Activated naive CD4-positive, alpha-beta T cell treated with anti-CD3 and anti-CD28 coated beads, Interleukin-2, amount 50 U/mL, for 16 hours (primary cell): ENCODE measurements around the gene TBC1D22A.

Experiments
- DNase-seq: peaks from one replicate; pipeline ENCODE4 v3.0.0-alpha.2; 2020

TBC1D22A gene

GRCh38 chr22:46862418-46863324 is 100.2 kb downstream of the TBC1D22A start:
- DNase-seq: no peak

- no peak for DNase-seq
Measured at GRCh38 chr22:46863794-46864193, 101.3 kb downstream of the TBC1D22A start.

GRCh38 chr22:46864314-46865051 is 102.0 kb downstream of the TBC1D22A start:
- no peak for DNase-seq

GRCh38 chr22:46865052-46865434 is 102.6 kb downstream of the TBC1D22A start:
- DNase-seq: no peak

GRCh38 chr22:46865642-46866041 is 103.2 kb downstream of the TBC1D22A start:
- no peak for DNase-seq

- DNase-seq: no peak
Measured at GRCh38 chr22:46866591-46866990, 104.1 kb downstream of the TBC1D22A start.

GRCh38 chr22:46867106-46867505 is 104.7 kb downstream of the TBC1D22A start:
- no peak for DNase-seq

- DNase-seq: no peak
Measured at GRCh38 chr22:46869329-46869728, 106.9 kb downstream of the TBC1D22A start.

GRCh38 chr22:46869831-46870441 is 107.5 kb downstream of the TBC1D22A start:
- DNase-seq: no peak

GRCh38 chr22:46871826-46872225 is 109.4 kb downstream of the TBC1D22A start:
- no peak for DNase-seq

- no peak for DNase-seq
Measured at GRCh38 chr22:46875089-46875488, 112.6 kb downstream of the TBC1D22A start.

GRCh38 chr22:46876357-46876934 is 114.0 kb downstream of the TBC1D22A start:
- DNase-seq: no peak

GRCh38 chr22:46878191-46878948 is 115.9 kb downstream of the TBC1D22A start:
- DNase-seq: no peak

- DNase-seq: no peak
Measured at GRCh38 chr22:46879083-46879482, 116.6 kb downstream of the TBC1D22A start.

- no peak for DNase-seq
Measured at GRCh38 chr22:46881373-46882118, 119.1 kb downstream of the TBC1D22A start.

- DNase-seq: no peak
Measured at GRCh38 chr22:46883092-46883910, 120.9 kb downstream of the TBC1D22A start.

GRCh38 chr22:46884365-46884764 is 121.9 kb downstream of the TBC1D22A start:
- DNase-seq: no peak

- no peak for DNase-seq
Measured at GRCh38 chr22:46887978-46888377, 125.5 kb downstream of the TBC1D22A start.

- no peak for DNase-seq
Measured at GRCh38 chr22:46890819-46891218, 128.4 kb downstream of the TBC1D22A start.

- no peak for DNase-seq
Measured at GRCh38 chr22:46891382-46891951, 129.0 kb downstream of the TBC1D22A start.
